HEK293T (cell line): Measurements from ENCODE around the gene WIZ.

Experiments
- ARNT ChIP-seq: fragments of 450-650 bp; IDR thresholded peaks from 2 replicates; pipeline ENCODE4 v1.6.1; 2017; ENCODE audit warnings: mild to moderate bottlenecking
- BHLHE40 ChIP-seq: fragments of 450-650 bp; IDR thresholded peaks from 2 replicates; pipeline ENCODE4 v1.6.1; 2016; ENCODE audit warnings: mild to moderate bottlenecking, moderate library complexity, borderline replicate concordance
- CTBP1 ChIP-seq: fragments of 450-650 bp; IDR thresholded peaks from 2 replicates; pipeline ENCODE4 v1.6.1; 2016; ENCODE audit warnings: borderline replicate concordance
- FOXK2 ChIP-seq: fragments of 450-650 bp; IDR thresholded peaks from 2 replicates; pipeline ENCODE4 v1.6.1; 2016; ENCODE audit warnings: mild to moderate bottlenecking
- FOXM1 ChIP-seq: fragments of 450-650 bp; IDR thresholded peaks from 2 replicates; pipeline ENCODE4 v1.6.1; 2017; ENCODE audit warnings: mild to moderate bottlenecking, borderline replicate concordance
- L3MBTL2 ChIP-seq: fragments of 450-650 bp; conservative IDR thresholded peaks from 2 replicates; pipeline ENCODE4 v1.6.1; 2016; ENCODE audit warnings: mild to moderate bottlenecking
- NFRKB ChIP-seq: fragments of 450-650 bp; IDR thresholded peaks from 2 replicates; pipeline ENCODE4 v1.6.1; 2016; ENCODE audit warnings: mild to moderate bottlenecking, moderate library complexity
- SP1 ChIP-seq: fragments of 450-650 bp; IDR thresholded peaks from 2 replicates; pipeline ENCODE4 v1.6.1; 2017
- SUZ12 ChIP-seq: fragments of 450-650 bp; IDR thresholded peaks from 2 replicates; pipeline ENCODE4 v1.6.1; 2016; ENCODE audit warnings: mild to moderate bottlenecking
- TARDBP ChIP-seq: fragments of 450-650 bp; IDR thresholded peaks from 2 replicates; pipeline ENCODE4 v1.6.1; 2016

- TF ChIP-seq FOXK2 (no peak), SP1 (no peak), L3MBTL2 (no peak), SUZ12 (no peak), NFRKB (no peak), FOXM1 (no peak), ARNT (no peak), TARDBP (no peak), BHLHE40 (no peak), CTBP1 (no peak)
Observed at GRCh38 chr19:15422296-15423075, 27.3 kb downstream of the WIZ start.
